HCT116 (cell line): ENCODE data around the gene KIF5A.

Source experiments
- EGR1 ChIP-seq: IDR thresholded peaks from 2 replicates; pipeline ENCODE4 v1.6.1; 2012; ENCODE audit warnings: low read depth
- EZH2phosphoT487 ChIP-seq: fragments of 200-600 bp; IDR thresholded peaks from 2 replicates; pipeline ENCODE4 v1.6.1; 2018; ENCODE audit warnings: antibody characterized with exemption, borderline replicate concordance
- JUND ChIP-seq: IDR thresholded peaks from 2 replicates; pipeline ENCODE4 v1.6.1; 2012
- POLR2A ChIP-seq: IDR thresholded peaks from 2 replicates; pipeline ENCODE4 v1.7.0; 2011; ENCODE audit warnings: borderline replicate concordance; ENCODE audit not compliant: insufficient read depth, insufficient read length; ENCODE audit errors: extremely low read depth
- POLR2AphosphoS5 ChIP-seq: IDR thresholded peaks from 2 replicates; pipeline ENCODE4 v1.6.1; 2011; ENCODE audit warnings: mild to moderate bottlenecking, low read depth, low read length, moderate library complexity
- TF ChIP-seq, protein P1 (sequence below), 3 experiments: fragments of 200-600 bp in 1 of 3; sonication (generic) in 1 of 3; IDR thresholded peaks in 2 of 3; conservative IDR thresholded peaks in 1 of 3; 2 replicates each; pipeline ENCODE4 v1.5.1; 2012 to 2017; ENCODE audit warnings: low read depth in 2 of 3, low read length in 2 of 3, antibody characterized with exemption in 1 of 3, borderline replicate concordance in 1 of 3, control low read depth in 1 of 3, mild to moderate bottlenecking in 1 of 3, mixed read lengths in 1 of 3, mixed run types in 1 of 3, moderate library complexity in 1 of 3; ENCODE audit not compliant: insufficient read depth in 1 of 3

- TF ChIP-seq, protein P1, sequence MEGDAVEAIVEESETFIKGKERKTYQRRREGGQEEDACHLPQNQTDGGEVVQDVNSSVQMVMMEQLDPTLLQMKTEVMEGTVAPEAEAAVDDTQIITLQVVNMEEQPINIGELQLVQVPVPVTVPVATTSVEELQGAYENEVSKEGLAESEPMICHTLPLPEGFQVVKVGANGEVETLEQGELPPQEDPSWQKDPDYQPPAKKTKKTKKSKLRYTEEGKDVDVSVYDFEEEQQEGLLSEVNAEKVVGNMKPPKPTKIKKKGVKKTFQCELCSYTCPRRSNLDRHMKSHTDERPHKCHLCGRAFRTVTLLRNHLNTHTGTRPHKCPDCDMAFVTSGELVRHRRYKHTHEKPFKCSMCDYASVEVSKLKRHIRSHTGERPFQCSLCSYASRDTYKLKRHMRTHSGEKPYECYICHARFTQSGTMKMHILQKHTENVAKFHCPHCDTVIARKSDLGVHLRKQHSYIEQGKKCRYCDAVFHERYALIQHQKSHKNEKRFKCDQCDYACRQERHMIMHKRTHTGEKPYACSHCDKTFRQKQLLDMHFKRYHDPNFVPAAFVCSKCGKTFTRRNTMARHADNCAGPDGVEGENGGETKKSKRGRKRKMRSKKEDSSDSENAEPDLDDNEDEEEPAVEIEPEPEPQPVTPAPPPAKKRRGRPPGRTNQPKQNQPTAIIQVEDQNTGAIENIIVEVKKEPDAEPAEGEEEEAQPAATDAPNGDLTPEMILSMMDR (IDR thresholded peaks at IDR 0.05 in 2 of 3, conservative IDR thresholded peaks at IDR 0.05 in 1 of 3; ENCODE audit: borderline replicate concordance in 1 of 3, insufficient read depth in 1 of 3, low read depth in 2 of 3, low read length in 2 of 3): no peak
- no peak for TF ChIP-seq JUND
- no peak for TF ChIP-seq POLR2A
- TF ChIP-seq POLR2AphosphoS5: no peak
- no peak for TF ChIP-seq EGR1
- no peak for TF ChIP-seq EZH2phosphoT487
These were observed 42.0 kb downstream of the KIF5A start for GRCh38 chr12:57591782-57592325.
